GM19452 (cell line): ENCODE measurements around the gene CELF1.
"Not testable (repeated sequence)": the region's sequence is repeated elsewhere in the genome, so short reads cannot be mapped to it uniquely, and the experiment has no call there.

Source experiments
- ATAC-seq: cut with Tn5 transposase; IDR thresholded peaks from one replicate; pipeline ENCODE4 v1.9.1; 2021; ENCODE audit not compliant: unreplicated experiment

CELF1 gene

GRCh38 chr11:47577460-47578041 lies 24.6 kb upstream of the CELF1 start:
- ATAC-seq, result no peak

GRCh38 chr11:47573321-47573720 lies 20.4 kb upstream of the CELF1 start:
- ATAC-seq, result no peak

GRCh38 chr11:47572715-47573255 lies 19.9 kb upstream of the CELF1 start:
- ATAC-seq, result no peak

GRCh38 chr11:47571895-47572294 lies 19.0 kb upstream of the CELF1 start:
- ATAC-seq, result no peak

- ATAC-seq, result no peak
Observed at GRCh38 chr11:47571357-47571729, 18.4 kb upstream of the CELF1 start.

GRCh38 chr11:47570651-47571356 lies 17.9 kb upstream of the CELF1 start:
- no peak for ATAC-seq

GRCh38 chr11:47569646-47570045 lies 16.7 kb upstream of the CELF1 start:
- no peak for ATAC-seq

- no peak for ATAC-seq
Observed at GRCh38 chr11:47566149-47566698, 13.3 kb upstream of the CELF1 start.

GRCh38 chr11:47565340-47566148 lies 12.6 kb upstream of the CELF1 start, which contains the start of gene PTPMT1:
TSS of gene PTPMT1 (plus strand) at chr11:47565599. CDS start at chr11:47565623, 24 bp downstream.
- peak; percentile 83 for ATAC-seq

- no peak for ATAC-seq
Observed at GRCh38 chr11:47564933-47565339, 12.0 kb upstream of the CELF1 start.

- not testable (repeated sequence) for ATAC-seq
Observed at GRCh38 chr11:47564366-47564765, 11.4 kb upstream of the CELF1 start.

GRCh38 chr11:47562393-47562792 lies 9.5 kb upstream of the CELF1 start:
- not testable (repeated sequence) for ATAC-seq

- ATAC-seq, result no peak
Observed at GRCh38 chr11:47560426-47560825, 7.5 kb upstream of the CELF1 start.

GRCh38 chr11:47558695-47559094 lies 5.8 kb upstream of the CELF1 start:
- ATAC-seq, result no peak

- ATAC-seq, result not testable (repeated sequence)
Observed at GRCh38 chr11:47557004-47557403, 4.1 kb upstream of the CELF1 start.

- ATAC-seq, result peak; percentile 27
Observed at GRCh38 chr11:47553406-47553743, 443 bp upstream of the CELF1 start.

GRCh38 chr11:47552056-47552565 lies 821 bp downstream of the CELF1 start:
- ATAC-seq, result no peak

GRCh38 chr11:47551086-47551485 lies 1.8 kb downstream of the CELF1 start:
- ATAC-seq, result no peak

GRCh38 chr11:47550288-47551047 lies 2.5 kb downstream of the CELF1 start:
- no peak for ATAC-seq

- not testable (repeated sequence) for ATAC-seq
Observed at GRCh38 chr11:47546274-47546673, 6.7 kb downstream of the CELF1 start.
